ENCODE data around the gene RAB31.

DNA sequence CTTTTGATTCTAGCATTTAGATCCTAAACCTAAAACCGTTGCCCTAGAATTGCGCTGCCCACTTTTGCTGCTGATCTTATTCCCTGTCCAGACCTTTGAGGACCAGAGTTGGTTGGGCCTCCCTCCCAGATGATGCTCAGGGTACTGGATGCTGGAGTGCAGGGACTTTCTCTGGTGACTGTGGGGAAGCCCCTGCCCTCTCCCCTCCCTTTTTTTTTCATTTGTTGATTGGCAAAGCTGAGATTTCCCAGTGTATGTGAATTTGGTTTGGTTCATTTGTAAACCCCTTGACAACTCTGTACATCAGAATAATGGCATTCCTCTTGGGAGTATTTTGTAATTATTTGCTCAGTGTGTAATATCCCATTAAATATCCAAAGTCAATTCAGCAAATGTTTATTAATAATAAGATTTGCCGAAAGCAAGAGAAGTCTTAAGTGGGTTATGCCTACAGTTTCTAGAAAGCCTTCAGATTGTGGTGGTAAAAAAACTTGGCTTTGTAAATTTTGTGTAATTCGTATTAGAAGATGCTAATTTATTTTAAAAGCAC, 28.3 kb downstream of the RAB31 start:
- TF ChIP-seq, protein P1, sequence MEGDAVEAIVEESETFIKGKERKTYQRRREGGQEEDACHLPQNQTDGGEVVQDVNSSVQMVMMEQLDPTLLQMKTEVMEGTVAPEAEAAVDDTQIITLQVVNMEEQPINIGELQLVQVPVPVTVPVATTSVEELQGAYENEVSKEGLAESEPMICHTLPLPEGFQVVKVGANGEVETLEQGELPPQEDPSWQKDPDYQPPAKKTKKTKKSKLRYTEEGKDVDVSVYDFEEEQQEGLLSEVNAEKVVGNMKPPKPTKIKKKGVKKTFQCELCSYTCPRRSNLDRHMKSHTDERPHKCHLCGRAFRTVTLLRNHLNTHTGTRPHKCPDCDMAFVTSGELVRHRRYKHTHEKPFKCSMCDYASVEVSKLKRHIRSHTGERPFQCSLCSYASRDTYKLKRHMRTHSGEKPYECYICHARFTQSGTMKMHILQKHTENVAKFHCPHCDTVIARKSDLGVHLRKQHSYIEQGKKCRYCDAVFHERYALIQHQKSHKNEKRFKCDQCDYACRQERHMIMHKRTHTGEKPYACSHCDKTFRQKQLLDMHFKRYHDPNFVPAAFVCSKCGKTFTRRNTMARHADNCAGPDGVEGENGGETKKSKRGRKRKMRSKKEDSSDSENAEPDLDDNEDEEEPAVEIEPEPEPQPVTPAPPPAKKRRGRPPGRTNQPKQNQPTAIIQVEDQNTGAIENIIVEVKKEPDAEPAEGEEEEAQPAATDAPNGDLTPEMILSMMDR (IDR thresholded peaks at IDR 0.05; ENCODE audit: poor library complexity, severe bottlenecking): no peak
- TF ChIP-seq EZH2 (IDR thresholded peaks at IDR 0.05; ENCODE audit: borderline replicate concordance, insufficient read depth, low read length, poor library complexity, severe bottlenecking) (no peak), POLR2AphosphoS5 (IDR thresholded peaks at IDR 0.05) (no peak), TAF1 (IDR thresholded peaks at IDR 0.05; ENCODE audit: low read depth) (no peak), SMC3 (conservative IDR thresholded peaks at IDR 0.05; ENCODE audit: poor library complexity) (no peak), EP300 (conservative IDR thresholded peaks at IDR 0.05; ENCODE audit: poor library complexity, severe bottlenecking) (no peak), RAD21 (conservative IDR thresholded peaks at IDR 0.05) (no peak)
- TF ChIP-seq, protein P2, sequence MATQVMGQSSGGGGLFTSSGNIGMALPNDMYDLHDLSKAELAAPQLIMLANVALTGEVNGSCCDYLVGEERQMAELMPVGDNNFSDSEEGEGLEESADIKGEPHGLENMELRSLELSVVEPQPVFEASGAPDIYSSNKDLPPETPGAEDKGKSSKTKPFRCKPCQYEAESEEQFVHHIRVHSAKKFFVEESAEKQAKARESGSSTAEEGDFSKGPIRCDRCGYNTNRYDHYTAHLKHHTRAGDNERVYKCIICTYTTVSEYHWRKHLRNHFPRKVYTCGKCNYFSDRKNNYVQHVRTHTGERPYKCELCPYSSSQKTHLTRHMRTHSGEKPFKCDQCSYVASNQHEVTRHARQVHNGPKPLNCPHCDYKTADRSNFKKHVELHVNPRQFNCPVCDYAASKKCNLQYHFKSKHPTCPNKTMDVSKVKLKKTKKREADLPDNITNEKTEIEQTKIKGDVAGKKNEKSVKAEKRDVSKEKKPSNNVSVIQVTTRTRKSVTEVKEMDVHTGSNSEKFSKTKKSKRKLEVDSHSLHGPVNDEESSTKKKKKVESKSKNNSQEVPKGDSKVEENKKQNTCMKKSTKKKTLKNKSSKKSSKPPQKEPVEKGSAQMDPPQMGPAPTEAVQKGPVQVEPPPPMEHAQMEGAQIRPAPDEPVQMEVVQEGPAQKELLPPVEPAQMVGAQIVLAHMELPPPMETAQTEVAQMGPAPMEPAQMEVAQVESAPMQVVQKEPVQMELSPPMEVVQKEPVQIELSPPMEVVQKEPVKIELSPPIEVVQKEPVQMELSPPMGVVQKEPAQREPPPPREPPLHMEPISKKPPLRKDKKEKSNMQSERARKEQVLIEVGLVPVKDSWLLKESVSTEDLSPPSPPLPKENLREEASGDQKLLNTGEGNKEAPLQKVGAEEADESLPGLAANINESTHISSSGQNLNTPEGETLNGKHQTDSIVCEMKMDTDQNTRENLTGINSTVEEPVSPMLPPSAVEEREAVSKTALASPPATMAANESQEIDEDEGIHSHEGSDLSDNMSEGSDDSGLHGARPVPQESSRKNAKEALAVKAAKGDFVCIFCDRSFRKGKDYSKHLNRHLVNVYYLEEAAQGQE (IDR thresholded peaks at IDR 0.05; ENCODE audit: borderline replicate concordance): no peak

All from neural cell (in vitro differentiated cells).